Large intestine (tissue), 3 donors: Measurements from ENCODE around the gene SPPL2C. TPM values are rescaled to one million over a fixed set of nuclear protein-coding genes. Genes with fewer than 3 reads are reported as not detected.

Source experiments
- DNase-seq, 2 donors: peaks; one replicate each; pipeline versions ENCODE4 v3.0.0 to v3.0.0-alpha.2; 2013
- H3K27ac ChIP-seq: one replicate; pipeline ENCODE4 v1.5.1; 2013; ENCODE audit warnings: low read length
- H3K27me3 ChIP-seq: 2 replicates; pipeline ENCODE4 v1.6.1; 2013; ENCODE audit warnings: low read length; ENCODE audit not compliant: control insufficient read depth, insufficient read depth
- H3K36me3 ChIP-seq: 2 replicates; pipeline ENCODE4 v1.6.1; 2013; ENCODE audit warnings: low read length; ENCODE audit not compliant: control insufficient read depth, insufficient read depth
- H3K4me1 ChIP-seq: one replicate; pipeline ENCODE4 v1.6.1; 2013; ENCODE audit warnings: low read length; ENCODE audit not compliant: control insufficient read depth, insufficient read depth
- H3K4me3 ChIP-seq: one replicate; pipeline ENCODE4 v1.5.1; 2013; ENCODE audit warnings: low read length
- H3K9me3 ChIP-seq: one replicate; pipeline ENCODE4 v1.6.1; 2013; ENCODE audit warnings: mild to moderate bottlenecking, low read depth, low read length, moderate library complexity; ENCODE audit not compliant: control insufficient read depth
- WGBS: methylation state at CpG from one replicate; pipeline ENCODE4 v1.1.5; 2013; ENCODE audit warnings: low lambda C conversion rate; ENCODE audit not compliant: insufficient coverage; 5-methylcytosine and 5-hydroxymethylcytosine counted together
- polyA plus RNA-seq: library from polyadenylated mRNA; unstranded; fragments of 120-200 nt; gene quantifications from one replicate; pipeline ENCODE4 v1.2.1, GENCODE V29; 2013

The SPPL2C gene
- polyA plus RNA-seq, 1 donor = not detected

DNA sequence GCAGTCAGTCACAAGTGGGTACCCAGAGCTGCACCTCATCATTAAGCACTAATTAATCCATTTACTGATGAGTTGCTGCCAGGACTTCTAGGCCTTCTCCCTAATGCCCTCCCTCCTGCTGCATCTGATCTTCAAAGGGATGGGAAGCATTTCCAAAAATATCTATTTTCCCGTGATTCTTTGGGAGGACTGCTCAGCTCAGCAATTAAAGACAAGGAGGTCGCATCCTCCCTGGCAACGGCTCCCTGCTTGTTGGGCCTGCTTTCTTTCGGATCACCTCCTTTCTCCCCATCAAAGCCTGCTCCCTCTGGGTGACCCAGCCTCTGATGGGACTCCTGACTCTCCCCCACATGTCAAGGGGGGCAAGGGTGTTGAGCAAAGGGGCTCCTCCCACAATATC is 26.0 kb upstream of the SPPL2C start:
- Histone ChIP-seq H3K4me3 (no peak overlapping the region), H3K36me3 (no peaks in the 10 kb centered on the region)
- no CpG with 5 or more reads among the region's 4 CpGs for WGBS

DNA sequence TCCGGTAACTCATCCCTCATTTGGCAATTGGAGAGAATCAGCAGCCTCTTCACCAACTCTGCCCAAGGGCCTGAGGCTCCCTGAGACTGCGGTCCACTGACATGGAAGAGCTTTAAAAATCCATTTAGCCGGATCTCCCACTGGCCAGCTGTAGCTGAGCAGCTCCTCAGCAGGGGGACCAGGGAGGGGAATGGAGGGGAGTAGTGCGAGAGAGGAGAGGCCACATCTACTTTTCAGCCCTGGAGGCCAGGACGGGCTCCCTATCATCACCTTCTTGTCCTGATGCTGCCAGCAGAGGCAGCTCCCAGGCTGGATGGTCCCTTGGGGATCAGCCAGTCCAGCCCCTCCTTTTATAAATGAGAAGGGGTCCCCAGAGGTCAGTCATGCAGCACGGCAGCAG is 25.0 kb upstream of the SPPL2C start:
- Histone ChIP-seq H3K36me3 (no peaks in the 10 kb centered on the region), H3K4me3 (no peak overlapping the region), H3K4me1 (no peaks in the 10 kb centered on the region), H3K9me3 (no peaks in the 10 kb centered on the region), H3K27me3 (peaks cover 3% of the 10 kb centered on the region), H3K27ac (no peak overlapping the region)
- WGBS = no CpG with 5 or more reads among the region's 6 CpGs
- no peak for DNase-seq

More for the DNA sequence above, 26.0 kb upstream of the SPPL2C start:
- Histone ChIP-seq H3K27ac (no peak overlapping the region), H3K4me1 (no peaks in the 10 kb centered on the region), H3K27me3 (peaks cover 3% of the 10 kb centered on the region), H3K9me3 (no peaks in the 10 kb centered on the region)
- DNase-seq = no peak

DNA sequence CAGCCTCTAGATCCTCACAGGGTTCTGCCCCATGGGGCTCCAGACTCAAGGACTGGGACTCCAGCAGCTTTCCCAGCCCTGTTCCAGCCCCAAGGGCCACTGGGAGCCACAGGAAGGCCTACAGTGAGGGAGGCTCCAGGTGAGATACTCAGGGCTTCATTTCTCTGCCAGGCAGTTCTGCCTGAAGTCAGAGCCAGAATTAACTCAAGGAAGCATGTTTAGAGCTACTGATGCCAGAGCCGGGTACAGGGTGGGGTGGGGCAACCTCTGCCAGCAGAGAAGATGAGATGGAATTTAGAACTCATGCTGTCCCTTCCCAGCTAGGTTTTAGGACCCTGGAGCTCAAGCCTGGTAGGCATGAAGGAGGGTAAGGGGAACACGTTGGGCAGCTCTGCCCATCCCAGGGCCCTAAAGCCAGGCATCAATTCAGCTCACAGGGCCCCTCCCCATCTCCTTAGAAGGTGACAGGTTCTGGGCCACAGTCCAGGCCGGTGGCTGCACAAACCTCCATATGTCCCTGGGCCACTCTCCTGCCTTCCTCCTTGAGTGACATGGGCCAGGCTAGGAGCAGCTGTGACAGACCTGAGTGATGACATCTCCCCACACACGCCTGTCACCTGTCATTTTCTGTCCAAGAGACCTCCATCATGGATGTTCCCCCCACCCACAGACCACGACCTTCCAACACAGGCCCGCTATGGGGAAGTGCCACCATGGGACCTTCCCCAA is 24.5 kb upstream of the SPPL2C start:
- Histone ChIP-seq H3K27ac (no peak overlapping the region), H3K4me1 (no peaks in the 10 kb centered on the region), H3K9me3 (no peaks in the 10 kb centered on the region), H3K36me3 (no peaks in the 10 kb centered on the region), H3K4me3 (no peak overlapping the region), H3K27me3 (peaks cover 3% of the 10 kb centered on the region)
- no peak for DNase-seq
- WGBS = no CpG with 5 or more reads among the region's 6 CpGs

- H3K27ac ChIP-seq = no peak overlapping the region
- H3K4me1 ChIP-seq = no peaks in the 10 kb centered on the region
- H3K4me3 ChIP-seq = no peak overlapping the region
- H3K27me3 ChIP-seq = peaks cover 3% of the 10 kb centered on the region
- H3K36me3 ChIP-seq = no peaks in the 10 kb centered on the region
- no peaks in the 10 kb centered on the region for H3K9me3 ChIP-seq
- no peak for DNase-seq
- WGBS = no CpG with 5 or more reads among the region's 9 CpGs
Observed at GRCh38 chr17:45821147-45821546, 23.5 kb upstream of the SPPL2C start.

- Histone ChIP-seq H3K9me3 (no peaks in the 10 kb centered on the region), H3K4me3 (no peak overlapping the region), H3K27ac (no peak overlapping the region), H3K36me3 (no peaks in the 10 kb centered on the region), H3K27me3 (peaks cover 6% of the 10 kb centered on the region), H3K4me1 (no peaks in the 10 kb centered on the region)
- no CpG with 5 or more reads among the region's 10 CpGs for WGBS
- DNase-seq = no peak
Observed at GRCh38 chr17:45823598-45823997, 21.1 kb upstream of the SPPL2C start.

DNA sequence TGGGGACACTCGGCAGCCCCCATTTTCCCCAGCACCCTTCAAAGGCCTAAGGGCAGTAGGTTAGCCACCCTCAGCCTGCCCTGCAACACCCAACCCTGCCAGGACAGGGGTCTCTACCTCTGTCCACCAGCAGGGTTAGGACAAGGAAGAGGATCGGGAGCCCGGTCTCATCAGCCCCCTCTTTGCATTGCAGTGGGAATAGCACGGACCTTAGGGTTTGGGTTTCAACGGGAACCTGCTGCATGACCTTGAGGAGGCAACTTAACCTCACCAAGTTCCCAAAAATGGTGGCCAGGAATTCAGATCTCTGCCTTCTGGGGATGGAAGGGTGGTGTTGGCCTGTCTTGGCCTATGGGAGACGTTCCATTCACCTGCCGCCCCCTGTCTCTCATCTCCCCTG is 20.2 kb upstream of the SPPL2C start:
- H3K36me3 ChIP-seq = no peaks in the 10 kb centered on the region
- H3K27ac ChIP-seq = no peak overlapping the region
- DNase-seq = no peak
- H3K4me1 ChIP-seq = no peaks in the 10 kb centered on the region
- H3K4me3 ChIP-seq = no peak overlapping the region
- no CpG with 5 or more reads among the region's 7 CpGs for WGBS
- H3K27me3 ChIP-seq = peaks cover 6% of the 10 kb centered on the region
- no peaks in the 10 kb centered on the region for H3K9me3 ChIP-seq

- Histone ChIP-seq H3K4me3 (no peak overlapping the region), H3K4me1 (no peaks in the 10 kb centered on the region), H3K9me3 (no peaks in the 10 kb centered on the region), H3K27me3 (peaks cover 6% of the 10 kb centered on the region), H3K36me3 (no peaks in the 10 kb centered on the region), H3K27ac (no peak overlapping the region)
- no peak for DNase-seq
- no CpG with 5 or more reads among the region's 13 CpGs for WGBS
Observed at GRCh38 chr17:45824901-45825492, 19.7 kb upstream of the SPPL2C start.

DNA sequence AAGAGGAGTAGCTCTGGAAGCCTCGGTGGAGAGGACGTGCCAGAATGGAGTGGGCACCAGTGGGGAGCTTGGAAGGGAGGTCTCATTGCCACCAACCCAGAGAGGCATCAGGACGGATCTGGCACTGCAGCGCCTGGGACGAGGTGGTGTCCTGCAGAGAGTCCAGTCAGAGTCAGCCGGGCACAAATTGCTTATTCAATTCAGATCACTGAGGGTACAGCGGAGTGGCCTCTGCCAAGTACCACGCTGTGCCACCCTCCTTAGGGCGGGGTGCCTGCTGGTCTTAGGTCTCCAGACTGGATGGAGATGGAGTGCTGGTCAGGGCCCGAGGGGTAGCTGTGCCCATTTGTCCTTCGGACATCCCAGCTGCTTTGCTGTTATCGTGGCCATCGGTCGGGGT is 18.9 kb upstream of the SPPL2C start:
- no CpG with 5 or more reads among the region's 14 CpGs for WGBS
- Histone ChIP-seq H3K9me3 (no peaks in the 10 kb centered on the region), H3K36me3 (no peaks in the 10 kb centered on the region), H3K4me1 (no peaks in the 10 kb centered on the region), H3K4me3 (no peak overlapping the region), H3K27ac (no peak overlapping the region), H3K27me3 (peaks cover 4% of the 10 kb centered on the region)
- no peak for DNase-seq

DNA sequence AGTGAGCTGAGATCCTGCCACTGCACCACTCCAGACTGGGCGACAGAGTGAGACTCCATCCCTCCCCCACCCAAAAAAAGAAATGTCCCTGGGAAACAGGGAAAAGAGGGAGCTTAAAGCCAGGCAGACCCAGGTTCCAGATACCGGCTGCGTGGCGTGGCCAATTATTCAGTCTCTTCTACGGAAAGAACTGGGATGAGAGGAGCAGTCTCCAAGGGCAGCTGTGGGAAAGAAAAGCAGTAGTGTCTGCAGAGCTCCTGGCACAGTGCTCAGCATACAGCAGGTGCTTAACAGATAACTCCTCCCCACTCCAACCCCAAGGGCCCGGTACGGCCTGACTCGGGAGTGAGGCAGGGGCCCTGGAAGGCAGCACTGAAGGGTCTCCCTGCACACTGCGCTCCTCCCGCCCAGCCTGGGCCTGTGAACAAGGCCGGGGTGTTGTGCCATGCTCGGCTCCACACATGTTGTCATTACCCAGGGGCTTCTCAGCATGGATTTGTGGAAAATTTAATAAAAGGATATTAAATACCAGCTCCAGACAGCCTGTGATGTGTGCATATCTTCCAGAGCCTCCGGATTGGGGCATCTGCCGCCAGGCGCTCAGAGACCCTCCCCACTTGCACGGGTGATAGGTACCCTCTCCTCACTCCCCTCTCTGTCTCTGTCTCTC is 17.6 kb upstream of the SPPL2C start:
- Histone ChIP-seq H3K36me3 (no peaks in the 10 kb centered on the region), H3K9me3 (no peaks in the 10 kb centered on the region), H3K4me3 (no peak overlapping the region), H3K27me3 (peaks cover 3% of the 10 kb centered on the region), H3K4me1 (no peaks in the 10 kb centered on the region), H3K27ac (no peak overlapping the region)
- DNase-seq = no peak
- no CpG with 5 or more reads among the region's 16 CpGs for WGBS

DNA sequence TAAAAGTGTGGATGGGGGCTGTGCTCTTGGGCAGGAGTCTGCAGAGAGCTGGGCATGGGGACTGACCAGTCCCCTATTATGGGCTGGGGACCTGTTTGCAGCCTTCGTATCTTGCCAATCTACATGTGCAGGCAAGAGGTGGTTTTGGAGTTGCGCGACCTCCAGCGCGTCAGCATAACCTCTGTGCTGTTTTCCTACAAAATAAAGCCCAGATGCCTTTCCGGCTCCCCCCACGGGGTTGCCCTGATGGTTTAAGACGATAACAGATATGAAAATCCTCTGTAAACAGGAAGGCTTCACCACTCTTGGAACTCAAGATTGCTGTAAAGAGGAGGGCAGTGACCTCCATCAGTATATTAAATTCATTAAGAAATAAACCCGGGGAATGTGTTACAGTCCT is 16.5 kb upstream of the SPPL2C start:
- Histone ChIP-seq H3K27ac (no peak overlapping the region), H3K4me3 (no peak overlapping the region), H3K36me3 (no peaks in the 10 kb centered on the region), H3K27me3 (peaks cover 3% of the 10 kb centered on the region), H3K9me3 (no peaks in the 10 kb centered on the region), H3K4me1 (no peaks in the 10 kb centered on the region)
- WGBS = no CpG with 5 or more reads among the region's 9 CpGs
- no peak for DNase-seq
